Retina (tissue), 1 donor: ENCODE results near the gene IL31.

Source experiments
- DNase-seq: peaks from one replicate; pipeline ENCODE4 v3.0.0-alpha.2; 2016

IL31 gene

DNA sequence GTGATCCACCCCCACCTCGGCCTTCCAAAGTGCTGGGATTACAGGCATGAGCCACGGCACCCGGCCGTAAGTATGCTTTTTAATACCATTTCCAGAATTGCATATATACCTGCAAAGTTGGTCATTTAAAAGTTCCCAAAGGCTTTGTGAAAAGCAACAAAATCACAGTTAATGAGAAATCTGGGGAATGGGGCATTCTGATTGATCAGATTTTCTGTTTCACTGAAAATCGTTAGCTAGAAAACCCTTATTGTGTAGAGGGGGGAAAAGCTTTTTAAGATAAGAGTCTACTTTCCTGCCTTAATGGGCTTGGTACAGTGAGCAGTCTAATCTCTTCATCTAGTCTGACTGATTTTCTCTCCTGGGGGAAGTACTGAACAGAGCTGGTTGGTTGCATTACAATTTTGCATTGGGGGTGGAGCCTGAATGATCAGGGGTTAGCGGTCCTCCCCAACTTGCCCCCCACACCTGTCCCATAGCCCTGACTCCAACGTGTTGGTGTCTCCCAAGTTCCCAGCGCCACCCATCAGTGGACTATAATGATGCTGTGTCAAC, 23.8 kb downstream of the IL31 start:
- no peak for DNase-seq

DNA sequence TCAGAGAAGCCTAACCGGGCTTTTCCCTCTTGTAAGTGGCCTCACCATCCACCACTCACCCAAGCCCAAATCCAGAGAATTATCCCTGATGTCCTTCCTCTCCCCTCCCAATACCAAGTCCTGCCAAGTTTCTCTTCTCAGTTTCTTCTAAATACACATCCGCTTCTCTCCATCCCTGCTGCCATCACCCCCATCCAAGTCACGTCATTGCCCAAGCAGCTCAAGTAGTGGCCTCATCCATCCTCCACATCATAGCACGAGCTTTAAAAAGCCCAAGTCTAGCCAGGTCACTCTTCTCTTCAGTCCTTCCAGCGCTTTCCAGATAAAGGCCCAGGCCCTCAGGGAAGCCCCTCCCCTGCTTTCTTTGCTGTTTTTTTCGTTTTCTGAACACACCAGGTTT, 25.4 kb downstream of the IL31 start:
- no peak for DNase-seq

DNA sequence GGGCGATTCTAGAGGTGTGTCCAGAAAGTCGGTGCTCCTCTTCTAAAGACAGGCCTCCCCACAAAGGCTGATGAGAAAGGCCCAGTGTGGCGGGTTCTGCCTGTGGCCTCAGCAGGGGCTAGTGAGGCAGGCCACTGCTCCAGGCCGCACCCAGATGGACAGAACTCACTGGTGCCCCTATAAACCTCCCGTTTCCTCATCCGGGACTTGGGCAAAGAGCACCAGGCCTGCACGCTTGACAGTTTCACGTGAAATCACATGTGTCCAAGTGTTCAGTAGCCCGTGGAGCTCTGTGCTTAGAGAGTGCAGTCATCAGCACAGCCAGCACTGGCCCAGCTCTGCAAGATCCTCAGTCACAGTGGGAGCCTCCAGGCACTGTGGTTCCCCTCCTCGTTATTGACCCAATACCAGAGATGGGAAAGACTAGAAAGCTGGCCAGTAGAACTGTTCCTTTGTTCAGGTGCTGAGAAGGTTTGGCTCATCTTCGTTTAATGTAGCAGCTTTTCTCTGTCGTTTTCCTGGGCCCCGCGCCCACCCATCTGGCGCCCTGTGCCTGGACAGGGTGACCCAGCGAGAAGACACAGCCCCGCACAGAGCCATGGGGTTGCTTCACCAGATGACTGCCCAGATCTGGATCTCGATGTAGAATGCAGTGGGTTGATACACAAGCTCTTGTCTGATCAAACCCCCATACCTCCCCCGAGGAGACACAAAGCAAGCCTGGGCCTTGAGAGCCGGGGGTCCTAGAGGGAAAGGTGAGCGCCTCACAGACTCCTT, 26.3 kb downstream of the IL31 start:
- no peak for DNase-seq

DNA sequence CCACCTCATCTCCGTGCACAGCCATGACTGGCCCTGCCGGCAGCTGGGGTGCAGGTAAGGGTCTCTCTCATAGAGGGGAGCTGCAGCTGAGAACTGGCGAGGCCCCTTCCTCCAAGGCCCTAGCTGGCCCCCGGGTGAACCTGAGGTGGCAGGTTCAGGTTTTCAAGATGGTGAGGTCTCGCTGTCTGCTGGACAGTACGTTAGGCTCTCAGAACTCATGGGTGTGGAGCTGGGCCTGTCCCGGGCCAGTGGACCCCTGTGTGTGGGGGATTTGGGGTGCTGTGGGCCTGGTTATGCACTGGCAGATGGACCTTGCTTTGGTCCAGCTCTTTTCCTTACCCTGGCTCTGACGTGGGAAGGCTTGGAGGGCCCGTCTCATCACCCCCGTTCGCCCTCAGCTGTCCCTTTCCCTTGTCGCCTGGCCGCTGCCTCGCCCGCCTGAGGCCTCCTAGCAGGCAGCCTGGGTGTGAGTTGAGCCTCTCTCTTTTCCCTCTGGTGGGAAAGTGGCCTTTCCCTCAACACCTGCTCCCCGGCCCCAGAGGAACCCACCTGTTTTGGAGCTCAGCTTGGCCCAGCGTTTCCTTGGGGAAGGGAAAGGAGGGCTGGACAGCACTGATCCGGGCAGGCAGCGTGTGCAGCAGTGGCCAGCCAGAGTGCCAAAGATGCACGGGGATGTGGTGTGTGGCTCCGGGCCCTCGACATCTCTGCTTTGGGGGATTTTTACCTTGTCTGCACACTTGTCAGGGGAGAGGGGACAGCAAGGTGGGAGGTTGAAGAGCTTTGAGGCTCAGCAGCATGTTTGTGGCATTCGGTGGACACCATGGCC, 28.3 kb downstream of the IL31 start:
- no peak for DNase-seq

DNA sequence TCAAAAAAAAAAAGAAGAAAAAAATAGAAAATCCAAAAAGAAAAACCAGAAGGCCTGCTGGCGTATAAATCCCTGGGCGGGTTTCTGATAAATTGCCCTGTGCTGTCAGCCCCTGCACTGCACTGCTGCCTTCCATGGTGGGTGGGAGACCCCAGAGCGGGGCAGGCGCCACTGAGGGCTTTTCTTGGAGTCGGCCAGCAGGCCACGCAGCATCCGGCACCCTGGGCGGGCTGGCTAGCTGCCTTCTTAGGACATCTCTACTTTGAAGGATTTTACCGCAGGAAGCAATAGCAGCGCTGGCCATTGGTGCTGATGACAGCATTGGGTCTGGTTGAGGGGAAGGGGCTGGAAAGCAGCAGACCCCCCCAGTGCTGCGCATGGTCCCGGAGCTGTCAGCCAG, 29.1 kb downstream of the IL31 start:
- no peak for DNase-seq

DNA sequence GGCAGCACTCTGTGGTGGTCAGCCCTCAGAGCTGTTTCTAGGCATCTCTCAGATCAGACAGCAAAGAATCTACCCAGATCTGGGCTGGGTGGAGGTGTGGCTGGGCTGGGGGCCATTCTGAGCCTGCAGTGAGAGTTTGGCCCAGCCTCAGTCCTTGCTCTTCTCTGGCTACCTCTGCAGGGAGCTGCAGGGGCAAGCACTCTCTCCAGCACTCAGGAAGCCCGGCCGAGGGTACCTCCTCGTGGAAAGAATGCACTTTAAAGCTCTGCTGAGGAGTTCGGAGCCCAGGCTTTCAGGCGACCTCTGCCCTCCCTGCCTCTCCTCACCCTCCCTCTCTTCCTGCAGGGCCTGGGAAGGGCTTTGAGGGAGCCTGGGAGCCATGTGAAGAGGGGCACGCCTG, 31.2 kb downstream of the IL31 start:
- DNase-seq: no peak

DNA sequence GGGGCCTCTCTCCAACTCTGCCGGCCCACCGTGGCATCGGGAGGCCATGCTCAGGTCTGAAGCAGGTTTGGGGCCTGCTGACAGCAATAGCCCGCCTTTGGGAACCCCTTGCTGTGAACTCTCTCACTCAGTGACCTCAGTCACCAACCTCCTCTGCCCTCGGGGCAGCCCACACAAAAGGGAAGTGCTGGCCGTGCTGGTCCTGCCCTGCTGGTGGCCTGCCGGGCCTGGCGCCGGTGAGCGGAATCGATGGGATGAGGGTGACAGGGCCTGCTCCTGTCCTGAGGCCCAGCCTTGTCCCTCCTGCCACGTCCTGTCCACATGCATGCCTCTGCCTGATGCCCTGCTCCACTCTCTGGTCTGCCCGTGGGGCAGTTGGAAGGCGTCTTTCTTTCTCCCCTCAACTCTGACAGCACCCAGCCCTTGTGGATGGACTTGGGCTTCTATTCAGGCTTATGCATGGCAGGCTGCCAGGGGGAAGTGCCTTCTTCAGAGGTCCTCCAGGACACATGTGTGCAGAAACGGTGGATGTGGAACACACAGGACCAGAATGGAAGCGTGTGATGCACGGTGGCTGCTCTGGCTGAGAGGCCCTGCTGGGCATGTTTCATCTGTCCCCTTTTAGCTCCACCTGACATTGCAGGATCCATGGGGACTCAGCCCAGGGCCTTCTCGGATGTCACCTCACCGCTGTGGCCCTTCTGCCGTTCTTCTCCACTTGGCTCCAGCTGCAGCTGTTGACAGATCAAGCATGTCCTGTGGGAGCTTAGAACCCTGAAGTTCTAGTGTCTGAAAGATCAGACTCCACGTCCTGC, 31.9 kb downstream of the IL31 start:
- DNase-seq: no peak

DNA sequence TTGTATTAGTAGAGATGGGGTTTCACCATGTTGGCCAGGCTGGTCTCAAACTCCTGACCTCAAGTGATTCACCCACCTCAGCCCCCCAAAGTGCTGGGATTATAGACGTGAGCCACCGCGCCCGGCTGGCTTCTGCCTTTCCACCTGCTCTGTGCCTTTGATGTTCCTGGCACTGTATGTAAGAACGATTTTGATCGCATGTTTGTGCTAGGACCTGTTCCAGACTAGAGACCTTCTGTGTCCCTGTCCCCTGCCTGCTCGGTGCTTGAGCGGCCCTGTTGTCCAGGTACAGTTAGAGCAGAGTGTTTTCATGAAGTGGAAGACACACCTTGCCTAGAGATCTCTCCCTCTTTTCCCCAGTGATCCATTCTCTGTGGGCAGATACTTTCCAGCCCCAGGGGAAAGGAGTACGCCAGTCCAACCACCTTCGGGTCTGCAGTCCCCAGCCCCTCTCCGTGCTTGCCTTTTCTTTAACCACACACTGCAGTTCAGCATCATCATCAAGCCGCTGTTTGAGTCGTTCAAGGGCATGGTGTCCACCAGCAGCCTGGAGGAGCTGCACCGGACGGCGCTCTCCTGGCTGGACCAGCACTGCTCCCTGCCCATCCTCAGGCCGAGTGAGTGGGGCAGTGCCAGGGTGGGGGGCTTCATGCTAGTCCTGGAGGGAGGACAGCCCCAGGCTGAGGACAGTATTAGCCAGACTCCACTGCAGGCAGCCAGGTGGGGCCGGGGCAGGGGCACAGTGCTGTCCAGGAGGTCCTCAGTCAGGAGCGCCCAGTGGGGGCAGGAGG, 33.4 kb downstream of the IL31 start:
- DNase-seq: no peak

DNA sequence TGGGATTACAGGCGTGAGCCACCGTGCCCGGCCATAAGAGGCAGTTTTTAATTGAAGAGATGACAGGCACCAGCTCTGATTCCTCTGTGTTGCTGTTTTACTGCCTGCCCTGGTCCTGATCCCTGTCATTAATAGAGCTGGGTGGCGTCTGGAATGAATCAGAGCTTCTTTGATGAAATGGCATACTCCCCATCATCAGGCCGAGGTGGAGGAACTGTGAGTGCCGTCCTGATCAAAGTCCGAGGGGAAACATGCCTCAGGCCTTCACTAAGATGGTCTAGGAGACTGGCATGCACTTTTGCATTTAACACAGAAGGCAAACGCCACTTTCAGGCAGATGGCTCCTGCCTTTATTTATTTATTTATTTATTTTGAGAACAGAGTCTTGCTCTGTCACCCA, 34.1 kb downstream of the IL31 start:
- DNase-seq: no peak

DNA sequence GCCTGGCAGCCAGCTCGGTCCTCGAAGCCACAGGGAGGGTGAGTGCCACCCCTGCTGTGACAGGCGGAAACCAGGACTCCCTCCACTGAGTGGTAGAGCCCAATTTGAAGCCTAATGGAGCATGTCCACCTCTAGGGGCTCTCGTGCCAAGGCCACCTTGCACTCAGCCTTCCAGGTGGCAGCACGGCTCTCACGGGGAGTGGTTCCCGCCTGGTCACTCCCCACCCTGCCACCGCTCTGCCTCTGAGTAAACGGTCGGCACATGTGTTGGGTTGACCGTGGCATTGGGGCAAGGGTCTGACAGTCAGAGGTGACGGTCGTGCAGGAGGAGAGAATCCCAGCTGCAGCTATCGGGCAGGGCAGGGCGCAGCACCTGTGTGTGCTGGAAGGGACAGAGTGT, 34.8 kb downstream of the IL31 start:
- no peak for DNase-seq

DNA sequence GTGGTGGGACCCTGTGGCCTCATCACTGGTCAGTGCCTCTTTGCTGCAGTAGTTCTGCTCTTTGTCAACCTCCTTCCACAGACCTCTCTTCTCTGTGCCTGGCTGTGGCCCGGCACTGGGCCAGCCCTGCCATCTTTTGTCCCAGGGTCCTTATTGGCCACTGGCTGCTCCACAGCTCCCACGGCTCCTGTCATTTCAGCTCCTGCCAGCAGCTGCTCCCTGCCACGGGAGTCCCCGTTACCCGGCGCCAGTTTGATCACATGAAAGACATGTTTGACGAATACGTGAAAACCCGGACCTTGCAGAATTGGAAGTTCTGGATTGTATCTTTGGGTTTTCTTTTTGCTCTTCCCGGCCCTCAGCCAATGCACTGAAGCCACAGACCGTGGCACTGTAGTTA, 35.4 kb downstream of the IL31 start:
- DNase-seq: no peak

DNA sequence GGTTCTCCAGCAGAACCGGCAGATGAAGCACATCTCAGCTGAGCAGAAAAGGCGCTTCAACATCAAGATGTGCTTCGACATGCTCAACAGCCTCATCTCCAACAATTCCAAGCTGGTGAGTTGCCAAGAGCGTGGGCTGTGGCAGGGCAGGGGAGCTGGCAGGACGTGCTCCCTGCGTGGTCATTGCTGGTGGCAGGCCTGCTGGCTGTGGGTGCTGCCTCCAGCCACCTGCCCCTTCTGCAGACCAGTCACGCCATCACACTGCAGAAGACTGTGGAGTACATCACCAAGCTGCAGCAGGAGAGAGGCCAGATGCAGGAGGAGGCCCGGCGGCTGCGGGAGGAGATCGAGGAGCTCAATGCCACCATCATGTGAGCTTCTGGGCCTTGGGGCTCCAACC, 35.8 kb downstream of the IL31 start:
- no peak for DNase-seq

DNA sequence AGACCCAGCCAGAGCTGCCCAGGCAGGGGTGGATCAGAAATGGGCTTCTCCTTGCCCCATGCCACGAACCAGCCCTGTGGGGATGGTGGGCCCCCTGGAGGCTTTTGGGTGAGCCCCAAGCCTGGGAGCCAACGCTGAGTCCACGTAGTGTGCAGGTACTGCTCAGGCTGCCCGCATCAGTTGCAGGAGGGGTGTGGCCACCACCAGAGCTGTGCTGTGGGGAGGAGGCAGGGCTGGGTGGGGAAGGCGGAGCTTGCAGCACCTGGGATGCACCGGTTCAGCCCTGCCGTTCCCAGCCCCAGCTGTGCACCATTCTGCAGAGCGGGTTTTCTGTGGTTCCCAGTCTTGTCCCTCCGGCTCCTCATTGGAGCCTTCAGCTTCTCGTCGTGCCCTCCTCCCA, 36.3 kb downstream of the IL31 start:
- DNase-seq: no peak

DNA sequence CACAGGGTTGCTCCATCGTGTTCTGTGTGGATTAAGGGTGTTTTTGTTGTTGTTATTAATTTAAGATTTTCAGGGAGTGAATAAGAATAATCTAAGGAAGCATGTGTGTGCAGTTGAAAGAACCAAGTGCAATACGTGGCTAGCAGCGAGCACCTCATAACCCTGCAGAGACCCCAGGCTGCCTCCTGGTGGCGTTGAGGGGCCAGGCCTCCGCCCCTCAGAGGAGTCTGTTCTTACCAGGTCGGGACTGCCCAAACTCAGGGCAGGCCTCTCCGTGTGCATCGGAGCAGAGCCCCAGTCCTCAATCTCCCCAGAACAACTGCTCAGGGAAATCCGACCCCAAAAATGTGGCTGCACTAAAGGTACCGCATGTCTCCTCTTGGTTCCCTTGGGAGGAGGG, 36.8 kb downstream of the IL31 start:
- no peak for DNase-seq

DNA sequence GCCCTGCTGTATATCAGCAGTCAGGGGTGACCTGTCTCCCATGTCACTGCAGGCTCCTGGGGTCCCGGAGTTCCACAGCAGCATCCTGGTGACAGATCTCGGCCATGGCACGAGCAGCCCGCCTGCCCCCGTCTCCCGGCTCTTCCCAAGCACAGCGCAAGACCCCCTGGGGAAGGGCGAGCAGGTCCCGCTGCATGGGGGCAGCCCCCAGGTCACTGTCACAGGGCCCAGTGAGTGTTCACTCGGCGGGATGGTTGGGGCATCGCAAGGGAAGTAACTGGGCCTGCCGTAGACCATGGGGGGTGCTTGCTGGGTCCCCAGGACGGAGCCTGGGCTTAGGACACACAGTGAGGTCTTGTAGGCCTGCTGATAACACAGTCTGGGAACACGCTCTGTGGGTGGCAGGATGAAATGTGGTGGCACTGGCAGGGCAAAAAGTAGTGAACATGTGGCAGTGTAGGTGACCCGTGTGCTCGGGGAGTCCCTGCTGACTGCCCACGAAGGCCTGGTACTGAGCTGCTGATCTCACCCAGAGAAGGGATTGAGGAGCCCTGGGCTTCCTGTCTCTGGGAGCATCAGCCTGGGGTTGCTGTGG, 38.5 kb downstream of the IL31 start:
- DNase-seq: no peak

DNA sequence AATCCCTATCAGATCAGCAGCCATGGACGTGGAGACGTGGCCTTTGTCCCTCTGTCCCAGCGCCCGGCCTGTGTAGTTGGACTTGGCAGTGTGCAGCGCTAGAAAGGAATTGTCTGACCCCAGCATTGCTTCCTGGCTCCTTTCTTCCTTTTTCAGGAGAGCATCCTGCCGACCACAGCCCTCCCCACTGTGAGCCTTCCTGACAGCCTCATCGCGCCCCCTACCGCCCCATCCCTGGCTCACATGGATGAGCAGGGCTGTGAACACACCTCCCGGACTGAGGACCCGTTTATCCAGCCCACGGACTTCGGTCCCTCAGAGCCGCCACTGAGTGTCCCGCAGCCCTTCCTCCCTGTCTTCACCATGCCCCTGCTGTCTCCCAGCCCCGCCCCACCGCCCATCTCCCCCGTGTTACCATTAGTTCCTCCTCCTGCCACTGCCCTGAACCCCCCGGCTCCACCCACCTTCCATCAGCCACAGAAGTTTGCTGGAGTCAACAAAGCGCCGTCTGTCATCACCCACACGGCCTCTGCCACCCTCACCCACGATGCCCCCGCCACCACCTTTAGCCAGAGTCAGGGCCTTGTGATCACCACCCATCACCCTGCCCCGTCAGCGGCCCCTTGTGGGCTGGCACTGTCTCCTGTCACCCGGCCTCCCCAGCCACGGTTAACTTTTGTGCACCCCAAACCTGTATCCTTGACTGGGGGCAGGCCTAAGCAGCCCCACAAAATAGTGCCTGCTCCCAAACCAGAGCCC, 40.6 kb downstream of the IL31 start:
- no peak for DNase-seq

DNA sequence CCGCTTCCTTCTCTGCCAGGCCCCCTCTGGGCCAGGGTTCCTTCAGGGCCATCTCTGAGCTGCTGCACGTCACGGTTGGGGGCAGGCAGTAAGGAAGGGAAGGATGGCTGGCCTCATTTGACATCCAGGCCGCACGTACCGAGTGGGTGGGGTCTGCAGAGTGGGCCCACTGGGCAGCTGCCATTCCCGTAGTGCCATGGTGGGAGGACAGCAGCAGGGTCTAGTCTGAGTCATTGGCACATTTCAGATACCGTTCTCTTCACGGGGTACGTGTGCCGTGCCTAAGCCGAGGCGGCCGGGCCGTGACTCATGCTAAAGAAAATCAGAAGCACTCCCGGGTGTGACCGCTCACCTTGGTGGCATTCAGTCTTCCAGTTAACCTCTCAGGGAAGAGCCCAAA, 43.9 kb downstream of the IL31 start:
- DNase-seq: no peak

DNA sequence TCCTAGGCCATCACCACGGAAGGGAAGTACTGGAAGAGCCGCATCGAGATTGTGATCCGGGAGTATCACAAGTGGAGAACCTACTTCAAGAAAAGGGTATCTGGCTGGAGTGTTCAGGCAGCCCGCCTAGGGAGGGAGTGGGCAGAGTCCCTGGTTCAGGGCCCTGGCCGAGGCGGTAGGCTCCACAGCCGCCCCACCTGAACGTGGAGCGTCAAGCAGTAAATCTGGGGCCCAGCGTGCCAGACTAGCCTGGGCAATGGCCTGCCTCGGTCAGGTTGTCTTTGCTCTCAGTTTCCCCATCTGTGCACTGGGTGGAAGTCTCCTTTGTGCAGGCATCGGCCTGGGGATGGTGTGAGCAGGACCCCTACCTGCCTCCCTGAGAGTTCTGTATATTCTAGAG, 44.9 kb downstream of the IL31 start:
- no peak for DNase-seq

DNA sequence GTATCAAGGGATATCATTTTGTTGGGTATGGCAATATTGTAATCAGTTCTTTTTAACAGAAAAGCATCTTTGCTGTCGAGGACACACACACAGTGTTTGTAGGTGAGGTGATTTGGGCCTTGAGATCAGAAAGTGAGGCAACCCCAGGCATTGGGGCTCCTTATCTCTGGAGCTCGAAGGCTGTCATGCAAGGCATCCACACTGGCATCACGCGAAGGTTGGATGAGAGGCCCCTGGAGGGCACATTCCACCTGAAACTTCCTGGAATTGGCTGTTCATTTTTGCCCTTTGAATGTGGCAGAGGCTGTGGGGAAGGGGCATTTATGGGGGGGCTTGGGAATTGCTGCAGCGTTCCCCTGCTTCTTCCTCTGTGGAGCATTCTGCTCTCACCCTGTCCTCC, 45.5 kb downstream of the IL31 start:
- DNase-seq: no peak

DNA sequence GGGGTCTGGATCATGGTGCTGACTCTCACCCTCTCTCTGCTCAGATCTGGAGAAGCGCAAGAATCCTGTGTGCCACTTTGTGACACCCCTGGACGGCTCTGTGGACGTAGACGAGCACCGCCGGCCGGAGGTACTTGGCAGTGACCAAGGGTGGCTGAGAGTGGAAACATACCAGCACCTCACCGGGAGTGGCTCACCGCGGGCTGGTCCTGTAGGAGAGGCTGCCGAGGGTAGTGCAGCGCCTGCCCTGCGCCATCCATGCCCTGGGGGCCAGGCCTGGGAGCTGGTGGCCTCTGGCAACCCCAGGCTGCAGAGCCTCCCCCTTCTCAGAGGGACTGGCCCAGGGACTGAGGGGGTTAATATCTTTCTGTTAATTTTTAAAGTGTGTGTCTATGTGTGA, 46.2 kb downstream of the IL31 start:
- no peak for DNase-seq
